Measurements from ENCODE around the gene HIPK2.
"Not testable (repeated sequence)": the region's sequence is repeated elsewhere in the genome, so short reads cannot be mapped to it uniquely, and the experiment has no call there.

Gene HIPK2

DNA sequence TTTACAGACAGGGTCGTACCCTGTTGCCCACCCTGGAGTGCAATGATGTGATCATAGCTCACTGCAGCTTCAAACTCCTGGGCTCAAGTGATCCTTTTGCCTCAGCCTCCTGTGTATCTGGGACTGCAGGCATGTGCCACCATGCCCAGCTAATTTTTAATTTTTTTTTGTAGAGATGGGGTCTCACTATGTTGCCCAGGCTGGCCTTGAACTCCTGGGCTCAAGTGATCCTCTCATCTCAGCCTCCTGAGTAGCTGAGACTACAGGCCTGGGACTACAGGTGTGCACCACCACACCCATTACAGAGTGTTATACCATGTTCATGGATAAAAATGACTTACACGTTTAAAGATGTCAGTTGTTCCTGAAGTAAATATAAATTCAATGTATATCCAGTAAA lies 166.2 kb downstream of the HIPK2 start:
- DNase-seq = not testable (repeated sequence)

GRCh38 chr7:139610595-139610994 lies 167.2 kb downstream of the HIPK2 start:
- DNase-seq = no peak

GRCh38 chr7:139603896-139604295 lies 173.9 kb downstream of the HIPK2 start:
- no peak for DNase-seq

- no peak for DNase-seq
Observed at GRCh38 chr7:139603282-139603681, 174.5 kb downstream of the HIPK2 start.

- no peak for DNase-seq
Observed at GRCh38 chr7:139602143-139602722, 175.6 kb downstream of the HIPK2 start.

- DNase-seq = no peak
Observed at GRCh38 chr7:139601176-139601575, 176.6 kb downstream of the HIPK2 start.

DNA sequence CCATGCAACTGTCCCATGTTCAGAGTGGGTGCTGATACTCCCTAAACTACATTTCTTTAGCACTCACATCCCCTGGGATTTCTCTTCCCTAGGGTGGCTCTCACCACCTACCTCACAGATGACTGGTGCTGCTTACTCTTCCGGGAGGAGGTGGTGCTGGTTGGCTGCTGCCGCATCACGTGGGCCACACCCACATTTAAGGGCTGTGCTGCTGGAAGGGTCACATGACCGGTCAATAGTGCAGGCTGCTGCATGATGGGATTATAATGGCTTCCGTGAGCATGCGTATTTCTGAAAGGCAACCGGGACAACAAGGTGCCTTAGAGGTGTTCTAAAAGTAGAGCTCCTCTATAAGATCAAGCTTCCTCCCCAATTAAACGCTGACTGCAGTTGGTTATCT lies 177.5 kb downstream of the HIPK2 start:
- no peak for DNase-seq

DNA sequence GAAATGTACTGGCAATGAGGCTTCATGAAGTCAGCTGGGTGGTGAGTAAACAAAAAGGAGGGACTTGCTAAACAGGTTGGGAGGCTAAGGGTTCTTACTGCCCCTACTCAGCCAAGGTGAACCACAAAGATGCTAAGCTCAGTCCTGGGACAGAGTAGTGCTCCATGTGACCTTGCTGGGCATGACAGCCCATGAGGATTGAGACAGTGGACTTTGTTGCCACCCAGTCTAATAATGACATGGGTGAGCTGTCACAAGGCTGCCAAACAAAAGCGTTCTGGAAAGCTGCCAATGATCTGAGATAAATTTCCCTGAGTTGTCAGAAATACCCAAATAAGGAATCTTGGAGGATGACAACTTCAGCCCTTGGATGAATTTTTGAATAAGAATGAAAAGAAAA lies 179.2 kb downstream of the HIPK2 start:
- DNase-seq = no peak

DNA sequence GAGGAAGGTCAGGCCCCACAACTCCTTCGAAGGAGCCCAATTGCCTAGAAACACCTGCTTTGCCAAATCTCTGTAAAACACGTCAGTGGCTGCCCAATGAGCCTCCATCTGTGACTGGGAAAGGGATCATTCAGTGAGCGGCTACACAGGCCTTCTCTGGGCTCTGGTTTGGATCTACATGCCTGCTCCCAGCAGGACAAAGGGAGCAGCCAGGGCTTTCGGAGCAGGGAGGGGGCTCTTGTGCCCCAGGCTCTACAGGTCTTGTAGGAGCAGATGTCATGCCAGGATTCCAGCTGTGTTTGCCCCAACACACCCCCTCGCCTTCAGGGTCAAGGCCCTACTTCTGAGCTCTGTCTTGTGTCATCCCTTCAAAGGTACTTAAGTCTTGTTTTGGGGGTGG lies 180.8 kb downstream of the HIPK2 start:
- DNase-seq = no peak

- DNase-seq = no peak
Observed at GRCh38 chr7:139596626-139597025, 181.2 kb downstream of the HIPK2 start.

DNA sequence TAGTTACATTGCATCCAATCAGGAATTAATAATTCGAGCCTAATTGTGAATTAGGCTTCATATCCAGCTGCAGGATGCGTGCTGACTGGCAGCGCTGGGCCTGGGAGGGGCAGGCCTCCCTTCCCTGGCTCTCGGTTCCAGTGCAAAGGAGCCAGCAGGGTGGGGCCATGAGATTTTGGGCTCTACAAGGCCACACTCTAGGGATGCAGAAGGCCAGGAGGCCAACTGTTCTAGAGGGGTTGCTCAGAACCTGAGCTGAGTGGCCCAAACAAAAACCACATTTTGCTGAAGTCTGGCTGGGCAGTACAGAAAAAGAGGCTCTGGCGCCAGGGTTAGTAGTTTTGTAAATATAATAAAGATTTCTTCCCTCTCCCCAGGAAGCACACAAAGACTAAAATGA lies 182.0 kb downstream of the HIPK2 start:
- DNase-seq = no peak

GRCh38 chr7:139594911-139595476 lies 182.8 kb downstream of the HIPK2 start:
- DNase-seq = no peak

DNA sequence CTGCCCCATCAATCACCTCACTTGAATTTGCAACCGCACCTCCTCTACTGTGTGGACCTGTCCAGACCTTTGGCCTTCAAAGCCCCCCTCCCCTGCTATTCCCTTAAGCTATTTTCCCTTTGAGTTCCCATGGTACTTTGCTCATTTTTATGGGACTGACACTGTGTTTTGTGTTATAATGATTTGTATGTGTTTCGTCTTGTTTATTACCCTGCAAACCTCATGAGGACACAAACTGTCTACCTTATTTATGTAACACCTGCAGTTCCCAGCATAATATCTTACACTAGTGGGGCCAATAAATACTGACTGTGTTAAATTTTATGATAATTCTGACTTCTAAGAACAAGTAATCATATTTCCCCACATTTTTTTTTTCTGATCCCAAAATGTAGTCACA lies 183.7 kb downstream of the HIPK2 start:
- DNase-seq = no peak

DNA sequence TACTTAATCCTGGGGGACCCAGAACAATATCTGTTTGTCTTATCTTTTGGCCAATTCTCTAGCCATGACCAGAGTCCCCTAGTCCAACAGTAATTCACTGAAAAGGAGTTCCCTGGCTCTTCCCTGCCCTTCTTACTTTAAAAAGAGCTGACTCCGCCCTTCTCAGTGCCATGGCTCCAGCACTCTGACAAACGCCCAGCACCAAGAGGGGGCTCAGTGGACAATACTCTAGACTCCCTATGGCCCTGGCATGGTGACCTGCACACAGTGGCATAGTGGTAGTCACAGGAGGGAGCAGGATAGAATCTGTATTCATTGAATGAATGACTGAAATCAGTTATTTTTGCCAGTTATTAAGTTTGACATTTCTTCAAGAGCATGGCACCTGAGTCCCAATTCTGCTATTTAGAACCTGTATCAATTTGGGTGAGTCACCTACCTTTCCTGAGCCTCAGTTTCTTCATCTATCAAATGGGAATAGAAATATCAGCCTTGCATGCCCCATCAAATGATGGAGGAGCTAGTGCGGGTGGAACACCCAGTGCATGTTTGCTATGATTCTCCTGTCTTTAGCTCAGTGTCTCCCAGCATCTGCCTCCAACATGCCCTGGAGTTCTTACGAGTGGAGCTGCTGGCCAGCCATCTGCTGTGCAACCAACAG lies 184.9 kb downstream of the HIPK2 start:
- DNase-seq = no peak

DNA sequence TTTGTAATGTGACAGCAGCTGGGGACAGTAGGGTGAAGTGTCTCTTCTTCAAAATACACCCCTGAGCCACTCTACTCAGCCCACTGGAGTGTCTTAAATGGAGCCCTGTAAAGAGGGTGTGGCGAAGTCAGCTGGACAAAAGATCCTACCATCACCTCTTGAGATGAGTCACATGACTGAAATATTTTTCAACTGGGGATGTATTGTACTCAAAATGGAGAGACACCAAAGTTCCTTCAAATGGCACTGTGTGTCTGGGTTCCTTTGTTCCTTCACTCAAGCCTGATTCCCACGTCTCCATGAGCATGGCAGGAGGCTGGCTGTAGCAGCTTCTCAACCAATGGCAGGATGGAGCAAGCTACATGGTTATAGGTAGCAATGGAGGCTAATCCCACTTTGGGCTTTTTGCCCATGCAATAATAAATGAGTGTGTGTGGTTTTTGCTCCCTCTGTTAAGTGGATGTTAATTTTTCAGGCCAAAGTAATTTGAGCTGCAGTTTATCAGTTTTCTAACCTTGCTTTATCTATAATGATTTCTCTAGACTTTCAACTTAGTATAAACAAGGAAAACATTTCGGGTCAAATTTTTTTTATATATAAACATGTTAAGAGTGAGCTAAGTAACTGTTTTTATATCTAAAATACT lies 186.1 kb downstream of the HIPK2 start:
- no peak for DNase-seq

GRCh38 chr7:139589474-139589873 lies 188.3 kb downstream of the HIPK2 start:
- no peak for DNase-seq

DNA sequence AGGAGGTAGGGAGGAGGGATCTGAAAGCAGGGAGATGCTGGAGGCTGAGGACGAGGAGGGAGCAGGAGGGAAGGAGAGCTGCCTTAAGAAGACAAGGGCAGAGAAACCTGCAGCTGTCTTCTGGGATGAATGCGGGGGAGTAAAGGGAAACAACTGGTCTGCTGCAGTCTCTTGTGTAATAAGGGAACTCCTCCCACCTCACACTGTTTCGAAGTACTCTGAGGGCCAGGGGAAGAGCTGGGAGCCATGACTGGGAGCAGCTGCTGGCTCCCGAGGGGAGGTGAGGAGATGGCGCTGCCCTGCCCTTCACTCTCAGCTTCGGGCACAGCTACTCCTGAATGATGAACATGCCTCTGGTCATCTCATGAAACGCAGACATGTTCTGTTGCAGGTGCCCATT lies 189.2 kb downstream of the HIPK2 start:
- no peak for DNase-seq

- no peak for DNase-seq
Observed at GRCh38 chr7:139587535-139587934, 190.3 kb downstream of the HIPK2 start.

DNA sequence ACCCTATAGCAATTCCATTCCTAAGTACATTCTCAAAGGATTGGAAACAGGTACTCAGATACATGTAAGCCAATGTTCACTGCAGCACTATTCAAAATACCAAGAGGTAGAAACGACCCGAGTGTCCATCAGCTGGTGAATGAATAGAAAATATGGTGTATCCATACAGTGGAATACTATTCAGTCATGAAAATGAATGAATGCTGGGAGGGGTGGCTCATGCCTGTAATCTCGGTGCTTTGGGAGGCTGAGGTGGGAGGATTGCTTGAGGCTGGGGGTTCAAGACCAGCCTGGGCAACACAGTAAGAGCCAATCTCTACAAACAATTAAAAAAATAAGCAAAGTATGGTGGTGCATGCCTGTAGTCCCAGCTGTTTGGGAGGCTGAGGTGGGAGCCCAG lies 191.5 kb downstream of the HIPK2 start:
- no peak for DNase-seq

DNA sequence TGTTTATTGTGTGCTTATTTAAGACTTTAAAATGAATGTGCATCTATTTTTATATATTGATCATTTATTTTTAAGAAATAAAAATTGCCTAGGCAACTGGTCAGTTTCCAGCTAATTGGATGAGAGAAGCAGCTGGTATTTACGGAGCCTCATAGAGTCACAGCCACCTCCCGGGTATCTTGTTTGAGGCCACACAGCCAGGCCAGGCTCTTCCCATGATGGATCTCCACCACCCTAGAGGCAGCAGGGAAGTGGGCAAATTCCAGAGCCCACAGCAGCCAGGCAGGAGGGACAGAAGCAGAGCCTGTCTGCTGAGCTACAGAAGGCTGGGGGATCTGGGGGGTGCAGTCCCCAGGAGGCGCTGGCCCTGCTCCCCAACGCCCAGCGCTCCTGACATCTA lies 192.8 kb downstream of the HIPK2 start:
- DNase-seq = no peak

DNA sequence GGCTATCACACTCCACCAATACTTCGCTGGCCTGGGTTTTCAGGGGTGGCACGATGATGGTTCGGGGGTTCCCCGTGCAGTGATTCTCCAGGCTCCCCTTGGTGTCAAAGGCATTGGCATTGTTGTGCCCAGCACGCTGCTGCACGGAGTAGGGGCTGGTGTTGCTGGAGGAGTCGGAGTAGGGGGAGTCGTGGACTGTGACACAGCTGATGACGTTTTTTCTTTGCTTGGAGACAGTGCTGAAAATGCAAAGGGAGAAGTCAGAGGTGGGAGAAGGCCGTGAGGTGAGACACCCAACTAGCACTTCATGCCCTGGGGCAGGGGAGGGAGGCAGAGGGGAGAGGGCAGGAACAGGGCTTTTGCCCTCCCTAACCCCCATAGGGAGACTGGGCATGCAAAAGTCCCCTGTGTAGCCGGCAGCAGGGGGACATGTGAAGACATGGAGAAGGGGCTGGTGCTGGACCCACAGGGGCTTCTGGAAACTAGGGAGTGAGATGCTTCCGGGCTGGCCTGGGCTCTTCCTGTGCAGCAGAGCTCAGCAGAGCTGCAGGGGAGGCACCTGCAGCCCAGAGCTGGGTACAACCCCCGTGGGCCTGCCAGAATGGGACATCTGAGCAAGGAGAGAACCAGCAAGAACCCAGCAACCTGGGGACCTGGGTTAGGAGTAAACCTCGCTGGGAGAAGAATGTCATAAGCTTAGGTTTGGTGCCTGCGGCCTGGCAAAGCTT lies 193.8 kb downstream of the HIPK2 start:
- DNase-seq = no peak

- no peak for DNase-seq
Observed at GRCh38 chr7:139582671-139583155, 195.1 kb downstream of the HIPK2 start.

DNA sequence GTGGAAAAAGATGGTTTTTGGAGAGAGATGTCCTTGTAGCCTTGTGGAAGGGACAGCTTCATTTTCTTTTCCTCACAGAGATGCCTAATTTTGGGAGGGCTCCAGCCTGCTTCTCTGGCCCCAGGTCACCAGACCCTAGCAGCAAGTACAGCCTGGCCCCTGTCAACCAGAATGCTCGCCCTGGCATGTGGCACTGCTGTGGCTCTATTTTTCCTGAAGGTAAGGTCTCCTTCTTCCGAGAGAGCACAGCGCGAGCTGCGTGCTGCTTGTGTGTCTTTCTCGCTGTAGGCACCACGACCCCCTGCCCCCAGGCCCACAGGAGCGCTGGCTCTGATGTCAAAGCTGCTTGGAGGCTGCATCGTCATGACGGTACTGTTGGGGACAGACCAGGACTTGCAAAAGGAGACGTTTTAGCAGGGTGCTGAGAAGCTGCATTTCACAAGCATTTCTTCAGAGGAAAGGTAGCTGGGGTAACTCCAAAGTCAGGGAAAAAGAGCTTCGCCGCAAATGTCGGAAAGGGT lies 195.6 kb downstream of the HIPK2 start:
- DNase-seq = no peak
